Heart right ventricle (tissue), 16 donors: ENCODE results near the gene GATAD2A. TPM values are rescaled to one million over a fixed set of nuclear protein-coding genes. Genes with fewer than 3 reads are reported as not detected.

Experiments used
- ATAC-seq, 8 donors: fragments of 200-7000 bp; cut with Tn5 transposase; one replicate each; pipeline ENCODE4 v1.9.1; 2020; ENCODE audit warnings: mild to moderate bottlenecking in 8 of 8, moderate library complexity in 8 of 8, moderate number of reproducible peaks in 1 of 8
- DNase-seq, 2 donors: peaks; one replicate each; pipeline ENCODE4 v3.0.0-alpha.2; 2020
- H3K27ac ChIP-seq, 10 donors: fragments of 200-600 bp; sonication (generic) in 2 of 10; one replicate each; pipeline versions ENCODE4 v1.5.0 to v1.8.0; 2020 to 2022; ENCODE audit warnings: mild to moderate bottlenecking in 3 of 10
- H3K27me3 ChIP-seq, 7 donors: fragments of 200-600 bp; one replicate each; pipeline ENCODE4 v1.8.0; 2021 to 2022; ENCODE audit warnings: mild to moderate bottlenecking in 2 of 7
- H3K36me3 ChIP-seq, 9 donors: fragments of 200-600 bp; sonication (generic) in 1 of 9; one replicate each; pipeline versions ENCODE4 v1.5.0 to v1.8.0; 2020 to 2022; ENCODE audit warnings: mild to moderate bottlenecking in 2 of 9
- H3K4me1 ChIP-seq, 9 donors: fragments of 200-600 bp; sonication (generic) in 1 of 9; one replicate each; pipeline versions ENCODE4 v1.5.0 to v1.8.0; 2020 to 2022; ENCODE audit warnings: mild to moderate bottlenecking in 4 of 9
- H3K4me3 ChIP-seq, 10 donors: fragments of 200-600 bp; sonication (generic) in 2 of 10; one replicate each; pipeline versions ENCODE4 v1.5.0 to v1.8.0; 2020 to 2022; ENCODE audit warnings: mild to moderate bottlenecking in 7 of 10, moderate library complexity in 2 of 10
- H3K9me3 ChIP-seq, 11 donors: fragments of 200-600 bp in 10 of 11; sonication (generic) in 2 of 11; one replicate each; pipeline versions ENCODE4 v1.5.0 to v1.8.0; 2013 to 2022; ENCODE audit warnings: mild to moderate bottlenecking in 2 of 11, control low read depth in 1 of 11, moderate library complexity in 1 of 11
- CTCF ChIP-seq, 9 donors: fragments of 200-600 bp; sonication (generic) in 2 of 9; IDR thresholded peaks; one replicate each; pipeline versions ENCODE4 v1.5.0 to v1.8.0; 2021 to 2022; ENCODE audit warnings: antibody characterized with exemption in 9 of 9, mild to moderate bottlenecking in 5 of 9, moderate library complexity in 1 of 9
- WGBS, 2 donors: extraction: QIAGEN DNeasy Blood & Tissue Kit; methylation state at CpG; one replicate each; pipeline ENCODE4 v1.1.7; 2013; ENCODE audit warnings: inconsistent platforms in 1 of 2; 5-methylcytosine and 5-hydroxymethylcytosine counted together
- intact Hi-C, 10 donors: fragments of 100-400 bp; cut with DNase I; formaldehyde crosslinking; loops; one replicate each; pipeline versions ENCODE4 v1.11.1 to v1.14.2; 2022
- polyA plus RNA-seq, 2 donors: library from polyadenylated mRNA; stranded (reverse); fragments of 200-250 nt; gene quantifications; one replicate each; pipeline ENCODE4 v1.2.3, GENCODE V29; 2013
- total RNA-seq, 10 donors: library from RNA; stranded (reverse); fragmentation: NEBNext Ultra II Directional in 3 of 10; extraction: Animal tissue kit (Norgen Biotek cat#: 25700) in 3 of 10; gene quantifications; one replicate each; pipeline versions ENCODE4 v1.2.1 to v1.2.4, GENCODE V29; 2021 to 2023
- donor health status: Arrhythmogenic right ventricular cardiomyopathy.
- donor health status: ischemic (EF 13 %, LVEDD 7.1; RV severe dilation, severe dysfunction).
- donor health status: healthy with polysubstance abuse.
- donor health status: DM: no; HTN: yes; CAD: no.
- donor health status: DM: no; HTN: no; CAD: no.
- donor health status: ischemic (EF 25% LVEDD 6.9; RV normal size, moderate dysfunction).
- donor health status: ischemic (EF 25% LVEDD 5.7; RV mildly dilated, moderate dysfunction).
- donor health status: healthy.
- donor health status: DM: yes; HTN: yes; CAD: no.
- donor health status: Ischemic cardiomyopathy.
- donor health status: ischemic (EF 35%, LVEDD 5.7; RV mildly dilated, moderate dysfunction).
- donor health status: nonischemic (EF 11% LVEDD 7.7; RV severe dilation, severe dysfunction).
- donor health status: DM: yes; HTN: yes; CAD: no.
- donor health status: PGD.
- donor health status: ischemic (EF 29% LVEDD 5.4; RV normal size, mild dysfunction).
- donor health status: nonischemic (EF 23%, LVEDD 6.1; RV moderate dilation, normal function).

GATAD2A gene
- total and polyA plus RNA-seq, 12 donors = 7.5 to 48.5 (median 25.8) TPM

GRCh38 chr19:19491321-19492025 is 86.0 kb downstream of the GATAD2A start:
- Histone ChIP-seq H3K9me3 (no peaks in the 10 kb centered on the region), H3K27me3 (no peaks in the 10 kb centered on the region), H3K27ac (no peak overlapping the region), H3K36me3 (peaks cover 0 to 65% (median 25%) of the 10 kb centered on the region in 9 donors), H3K4me3 (no peak overlapping the region), H3K4me1 (peaks cover 16 to 43% (median 34%) of the 10 kb centered on the region in 9 donors)
- TF ChIP-seq CTCF (IDR thresholded peaks at IDR 0.05) = no peak
- DNase-seq (no peak), ATAC-seq (no peak)
- WGBS, 2 donors = 82 to 86% methylated on average over 15 of the region's 15 CpGs
- intact Hi-C loops = loop anchor here in 8 of 10 donors (2.0 to 10.0 kb wide), 3 partner anchors 124 to 297 kb away; partner anchors contain the start of genes BORCS8 (in 1 of the 8) and RFXANK (in 1 of the 8)

- 87% methylated on average over 21 of the region's 21 CpGs for WGBS, 2 donors
- Histone ChIP-seq H3K27ac (no peak overlapping the region), H3K4me1 (peaks cover 16 to 37% (median 34%) of the 10 kb centered on the region in 9 donors), H3K27me3 (no peaks in the 10 kb centered on the region), H3K36me3 (peaks cover 0 to 65% (median 32%) of the 10 kb centered on the region in 9 donors), H3K9me3 (no peaks in the 10 kb centered on the region), H3K4me3 (no peak overlapping the region)
- DNase-seq (no peak), ATAC-seq (peak in 1 of 8 donors; percentile 5)
- intact Hi-C loops = loop anchor here in 3 of 10 donors (5.0 to 10.0 kb wide), 2 partner anchors 125 to 297 kb away; partner anchors contain the start of genes BORCS8 (in 1 of the 3) and RFXANK (in 1 of the 3)
- TF ChIP-seq CTCF (IDR thresholded peaks at IDR 0.05) = no peak
These were observed 86.6 kb downstream of the GATAD2A start for GRCh38 chr19:19492026-19492610.

GRCh38 chr19:19493841-19494546 is 88.5 kb downstream of the GATAD2A start:
- H3K9me3 ChIP-seq = no peaks in the 10 kb centered on the region
- H3K36me3 ChIP-seq = peaks cover 0 to 83% (median 41%) of the 10 kb centered on the region in 9 donors
- H3K27me3 ChIP-seq = no peaks in the 10 kb centered on the region
- DNase-seq (no peak), ATAC-seq (no peak)
- 87 to 88% methylated on average over 15 of the region's 15 CpGs for WGBS, 2 donors
- H3K4me1 ChIP-seq = peaks cover 9 to 20% (median 18%) of the 10 kb centered on the region in 9 donors
- H3K27ac ChIP-seq = no peak overlapping the region
- intact Hi-C loops = loop anchor here in 3 of 10 donors (5.0 to 10.0 kb wide), 2 partner anchors 127 to 299 kb away; partner anchors contain the start of genes BORCS8 (in 1 of the 3) and RFXANK (in 1 of the 3)
- TF ChIP-seq CTCF (IDR thresholded peaks at IDR 0.05) = no peak
- H3K4me3 ChIP-seq = no peak overlapping the region
